K562 (cell line): ENCODE results near the gene PTP4A1.

Source experiments
- ARID2 ChIP-seq: fragments of 450-650 bp; IDR thresholded peaks from 2 replicates; pipeline ENCODE4 v1.6.1; 2017; ENCODE audit warnings: antibody characterized with exemption, mild to moderate bottlenecking
- ARNT ChIP-seq, 2 experiments: fragments of 450-650 bp; IDR thresholded peaks; 2 replicates each; pipeline ENCODE4 v1.6.1; 2016; ENCODE audit warnings: mild to moderate bottlenecking in 1 of 2
- EZH2 ChIP-seq: IDR thresholded peaks from 2 replicates; pipeline ENCODE4 v1.6.1; 2012; ENCODE audit warnings: low read depth, mild to moderate bottlenecking, inconsistent platforms, low read length, borderline replicate concordance
- FOXK2 ChIP-seq, 2 experiments: fragments of 450-650 bp; IDR thresholded peaks in 1 of 2; conservative IDR thresholded peaks in 1 of 2; 2 replicates each; pipeline ENCODE4 v1.6.1; 2016; ENCODE audit warnings: low read depth in 2 of 2, mild to moderate bottlenecking in 1 of 2
- GTF2A2 ChIP-seq: IDR thresholded peaks from 2 replicates; pipeline ENCODE4 v1.6.1; 2016; ENCODE audit warnings: mild to moderate bottlenecking, missing genetic modification characterization, missing compliant biosample characterization
- MAFK ChIP-seq: IDR thresholded peaks from 2 replicates; pipeline ENCODE4 v1.6.1; 2011; ENCODE audit warnings: low read length, improper control_type of control experiment
- TAF9B ChIP-seq: fragments of 450-650 bp; IDR thresholded peaks from 2 replicates; pipeline ENCODE4 v1.6.1; 2018; ENCODE audit warnings: mild to moderate bottlenecking; ENCODE audit not compliant: partially characterized antibody
- TSC22D4 ChIP-seq: fragments of 450-650 bp; IDR thresholded peaks from 2 replicates; pipeline ENCODE4 v1.6.1; 2016; ENCODE audit warnings: missing genetic modification characterization, missing biosample characterization, control low read depth
- TF ChIP-seq, protein P1 (sequence below), 3 experiments: IDR thresholded peaks in 2 of 3; conservative IDR thresholded peaks in 1 of 3; 2 replicates each; pipeline ENCODE4 v1.5.1; 2011 to 2012; ENCODE audit warnings: low read length in 3 of 3, mild to moderate bottlenecking in 3 of 3, control low read depth in 2 of 3, improper control_type of control experiment in 1 of 3, inconsistent platforms in 1 of 3, low read depth in 1 of 3, mixed read lengths in 1 of 3, moderate library complexity in 1 of 3; ENCODE audit not compliant: insufficient read depth in 2 of 3

- TF ChIP-seq, protein P1, sequence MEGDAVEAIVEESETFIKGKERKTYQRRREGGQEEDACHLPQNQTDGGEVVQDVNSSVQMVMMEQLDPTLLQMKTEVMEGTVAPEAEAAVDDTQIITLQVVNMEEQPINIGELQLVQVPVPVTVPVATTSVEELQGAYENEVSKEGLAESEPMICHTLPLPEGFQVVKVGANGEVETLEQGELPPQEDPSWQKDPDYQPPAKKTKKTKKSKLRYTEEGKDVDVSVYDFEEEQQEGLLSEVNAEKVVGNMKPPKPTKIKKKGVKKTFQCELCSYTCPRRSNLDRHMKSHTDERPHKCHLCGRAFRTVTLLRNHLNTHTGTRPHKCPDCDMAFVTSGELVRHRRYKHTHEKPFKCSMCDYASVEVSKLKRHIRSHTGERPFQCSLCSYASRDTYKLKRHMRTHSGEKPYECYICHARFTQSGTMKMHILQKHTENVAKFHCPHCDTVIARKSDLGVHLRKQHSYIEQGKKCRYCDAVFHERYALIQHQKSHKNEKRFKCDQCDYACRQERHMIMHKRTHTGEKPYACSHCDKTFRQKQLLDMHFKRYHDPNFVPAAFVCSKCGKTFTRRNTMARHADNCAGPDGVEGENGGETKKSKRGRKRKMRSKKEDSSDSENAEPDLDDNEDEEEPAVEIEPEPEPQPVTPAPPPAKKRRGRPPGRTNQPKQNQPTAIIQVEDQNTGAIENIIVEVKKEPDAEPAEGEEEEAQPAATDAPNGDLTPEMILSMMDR (IDR thresholded peaks at IDR 0.05 in 2 of 3, conservative IDR thresholded peaks at IDR 0.05 in 1 of 3; ENCODE audit: insufficient read depth in 2 of 3, low read depth in 1 of 3, low read length in 3 of 3), result no peak
- no peak for TF ChIP-seq GTF2A2 (tag)
- no peak for TF ChIP-seq ARID2
- no peak for TF ChIP-seq MAFK
- no peak for TF ChIP-seq TSC22D4 (tag)
- TF ChIP-seq FOXK2 (conservative IDR thresholded peaks at IDR 0.05 in 1 of 2, IDR thresholded peaks at IDR 0.05 in 1 of 2; ENCODE audit: low read depth in 2 of 2), result no peak
- no peak for TF ChIP-seq EZH2
- TF ChIP-seq ARNT (IDR thresholded peaks at IDR 0.05), result no peak
- no peak for TF ChIP-seq TAF9B
These were observed 42.1 kb upstream of the PTP4A1 start for GRCh38 chr6:63530182-63530581.
